Panc1 (cell line): ENCODE data around the gene AMOTL1. TPM values are rescaled to one million over a fixed set of nuclear protein-coding genes. Genes with fewer than 3 reads are reported as not detected.

Experiments used
- ATAC-seq: fragments of 200-7000 bp; cut with Tn5 transposase; 2 replicates; pipeline ENCODE4 v1.9.1; 2020; ENCODE audit warnings: mild to moderate bottlenecking, moderate library complexity
- BruUV-seq: library from RNA; stranded (reverse); fragments of 400-500 nt; replicated peaks from 2 replicates; lab custom pipeline; 2021; lab: Mats Ljungman, UMichigan
- CTCF ChIA-PET: fragments of 300-600 bp; sonication (Branson Sonifier 250); formaldehyde crosslinking; loops from one replicate; lab custom pipeline; 2022; ENCODE audit warnings: antibody characterized with exemption; lab: Charles Lee
- POLR2A ChIA-PET: fragments of 300-600 bp; sonication (Branson Sonifier 250); formaldehyde crosslinking; loops from one replicate; lab custom pipeline; 2022; ENCODE audit warnings: antibody characterized with exemption; lab: Charles Lee
- DNase-seq: peaks from one replicate; pipeline ENCODE4 v3.0.0-alpha.2; 2010; ENCODE audit warnings: low read depth, low spot score
- H3K27ac ChIP-seq: 2 replicates; pipeline ENCODE4 v1.5.1; 2011; ENCODE audit warnings: mild to moderate bottlenecking, low read length, inconsistent platforms
- H3K27me3 ChIP-seq: fragments of 200-500 bp; sonication (Bioruptor generic); 2 replicates; pipeline ENCODE4 v1.6.0; 2014; ENCODE audit warnings: low read length, inconsistent platforms; ENCODE audit not compliant: control insufficient read depth, insufficient read depth
- H3K36me3 ChIP-seq: fragments of 200-500 bp; sonication (Bioruptor generic); 2 replicates; pipeline ENCODE4 v1.5.1; 2014; ENCODE audit warnings: inconsistent platforms, mild to moderate bottlenecking, low read length, moderate library complexity; ENCODE audit not compliant: control insufficient read depth, insufficient read depth
- H3K4me1 ChIP-seq: 2 replicates; pipeline ENCODE4 v1.5.1; 2011; ENCODE audit warnings: inconsistent platforms, mild to moderate bottlenecking, low read length, moderate library complexity; ENCODE audit not compliant: control insufficient read depth, insufficient read depth
- H3K4me3 ChIP-seq, 2 experiments: 2 replicates each; pipeline ENCODE4 v1.5.1; 2011 to 2012; ENCODE audit warnings: low read depth in 2 of 2, low read length in 2 of 2, mild to moderate bottlenecking in 2 of 2, inconsistent platforms in 1 of 2, moderate library complexity in 1 of 2
- H3K9me3 ChIP-seq: fragments of 200-500 bp; sonication (Bioruptor generic); 2 replicates; pipeline ENCODE4 v1.5.1; 2014; ENCODE audit warnings: low read depth, mild to moderate bottlenecking, inconsistent platforms, low read length, moderate library complexity; ENCODE audit not compliant: control insufficient read depth, insufficient read depth
- POLR2AphosphoS5 ChIP-seq: IDR thresholded peaks from 2 replicates; pipeline ENCODE4 v1.6.1; 2012; ENCODE audit warnings: mild to moderate bottlenecking, low read depth, low read length, moderate library complexity
- REST ChIP-seq, 2 experiments: IDR thresholded peaks; 2 replicates each; pipeline ENCODE4 v1.6.1; 2011 to 2012; ENCODE audit warnings: low read depth in 2 of 2, control low read depth in 1 of 2, low read length in 1 of 2, mild to moderate bottlenecking in 1 of 2, moderate library complexity in 1 of 2; ENCODE audit not compliant: insufficient read depth in 1 of 2
- SIN3A ChIP-seq: IDR thresholded peaks from 2 replicates; pipeline ENCODE4 v1.6.1; 2012; ENCODE audit warnings: low read depth, mild to moderate bottlenecking, low read length, moderate library complexity, borderline replicate concordance; ENCODE audit not compliant: insufficient read depth
- TCF7L2 ChIP-seq: IDR thresholded peaks from 2 replicates; pipeline ENCODE4 v1.6.1; 2011; ENCODE audit warnings: mild to moderate bottlenecking, low read depth, low read length, inconsistent platforms
- in situ Hi-C: cut with HindIII; loops from 2 replicates; pipeline ENCODE4 v1.10.0; 2016; ENCODE audit warnings: low sequenced_read_pairs, low pct_unique_long_range_greater_than_20kb
- intact Hi-C: fragments of 100-400 bp; cut with micrococcal nuclease; formaldehyde crosslinking; loops from one replicate; pipeline ENCODE4 v1.10.0; 2022; ENCODE audit not compliant: unreplicated experiment
- total RNA-seq: library from RNA; stranded (reverse); gene quantifications from one replicate; pipeline ENCODE4 v1.2.1, GENCODE V29; 2021; ENCODE audit not compliant: unreplicated experiment
- TF ChIP-seq, protein P1 (sequence below): fragments of 450-650 bp; IDR thresholded peaks from 2 replicates; pipeline ENCODE4 v1.5.1; 2017; ENCODE audit warnings: mild to moderate bottlenecking

Gene AMOTL1
- total RNA-seq, 1 experiment from 2014 or later, result 16.0 TPM

DNA sequence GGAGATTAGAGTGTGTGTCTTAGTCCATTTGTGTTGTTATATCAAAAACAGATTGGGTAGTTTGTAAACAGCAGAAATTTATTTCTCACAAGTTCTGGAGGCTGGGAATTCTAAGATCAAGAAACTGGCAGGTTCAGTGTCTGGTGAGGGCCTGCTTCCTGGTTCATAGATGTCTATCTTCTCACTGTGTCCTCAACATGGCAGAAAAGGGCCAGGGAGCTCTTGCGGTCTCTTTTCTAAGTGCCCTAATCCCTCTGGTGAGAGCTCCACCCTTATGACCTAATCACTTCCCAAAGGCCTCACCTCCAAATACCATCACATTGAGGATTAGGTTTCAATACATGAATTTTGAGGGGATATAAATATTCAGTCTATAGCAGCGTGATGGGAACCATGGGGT, 25.5 kb upstream of the AMOTL1 start:
- DNase-seq (no peak), ATAC-seq (no peak)
- H3K4me3 ChIP-seq, result no peak overlapping the region
- in situ Hi-C loops (no loop called here), intact Hi-C loops (loop anchor here (5.0 kb wide), 1 partner anchor 120 kb away; no protein-coding TSS in a partner anchor)
- no peak for TF ChIP-seq SIN3A
- no peak for TF ChIP-seq TCF7L2
- no peak for TF ChIP-seq REST (IDR thresholded peaks at IDR 0.05; ENCODE audit: insufficient read depth in 1 of 2, low read depth in 2 of 2, low read length in 1 of 2)
- TF ChIP-seq, protein P1, sequence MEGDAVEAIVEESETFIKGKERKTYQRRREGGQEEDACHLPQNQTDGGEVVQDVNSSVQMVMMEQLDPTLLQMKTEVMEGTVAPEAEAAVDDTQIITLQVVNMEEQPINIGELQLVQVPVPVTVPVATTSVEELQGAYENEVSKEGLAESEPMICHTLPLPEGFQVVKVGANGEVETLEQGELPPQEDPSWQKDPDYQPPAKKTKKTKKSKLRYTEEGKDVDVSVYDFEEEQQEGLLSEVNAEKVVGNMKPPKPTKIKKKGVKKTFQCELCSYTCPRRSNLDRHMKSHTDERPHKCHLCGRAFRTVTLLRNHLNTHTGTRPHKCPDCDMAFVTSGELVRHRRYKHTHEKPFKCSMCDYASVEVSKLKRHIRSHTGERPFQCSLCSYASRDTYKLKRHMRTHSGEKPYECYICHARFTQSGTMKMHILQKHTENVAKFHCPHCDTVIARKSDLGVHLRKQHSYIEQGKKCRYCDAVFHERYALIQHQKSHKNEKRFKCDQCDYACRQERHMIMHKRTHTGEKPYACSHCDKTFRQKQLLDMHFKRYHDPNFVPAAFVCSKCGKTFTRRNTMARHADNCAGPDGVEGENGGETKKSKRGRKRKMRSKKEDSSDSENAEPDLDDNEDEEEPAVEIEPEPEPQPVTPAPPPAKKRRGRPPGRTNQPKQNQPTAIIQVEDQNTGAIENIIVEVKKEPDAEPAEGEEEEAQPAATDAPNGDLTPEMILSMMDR, result no peak
- no TSS peak for BruUV-seq
- H3K36me3 ChIP-seq, result no peaks in the 10 kb centered on the region
- CTCF ChIA-PET, result no interaction called here
- H3K27me3 ChIP-seq, result peaks cover 7% of the 10 kb centered on the region; the same call in 1 of the 2 replicates
- peaks cover 49% of the 10 kb centered on the region for H3K4me1 ChIP-seq
- POLR2A ChIA-PET, result interaction anchor here (0.6 to 0.7 kb wide), 2 partner anchors 847 to 1047 kb away, joined by 4 to 20 read pairs; no protein-coding TSS in a partner anchor
- H3K27ac ChIP-seq, result 0 out of 2 replicates have a peak overlapping the region, but pooled peaks have one; percentile 18
- H3K9me3 ChIP-seq, result no peaks in the 10 kb centered on the region

DNA sequence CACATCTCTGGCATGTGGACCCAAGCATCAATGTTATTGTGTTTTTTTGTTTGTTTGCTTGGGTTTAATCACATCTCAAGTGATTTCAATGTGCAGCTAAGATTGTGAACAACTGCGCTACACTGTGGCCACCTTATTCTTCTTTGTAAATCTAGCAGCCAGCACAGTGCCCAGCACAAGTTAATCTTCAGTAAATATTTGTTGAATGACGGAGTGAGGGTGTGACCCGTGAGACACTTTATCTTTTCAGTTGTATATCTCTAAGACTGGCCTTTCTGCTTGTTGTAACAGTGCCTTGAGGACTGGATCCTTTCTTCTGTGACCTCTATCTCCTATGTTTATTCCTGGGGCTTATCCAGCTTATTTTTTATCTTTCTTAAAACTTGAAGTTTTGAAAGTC, 21.4 kb upstream of the AMOTL1 start:
- TF ChIP-seq SIN3A, result no peak
- no peak for TF ChIP-seq POLR2AphosphoS5
- no peak for TF ChIP-seq TCF7L2
- TF ChIP-seq, protein P1, result no peak
- TF ChIP-seq REST (IDR thresholded peaks at IDR 0.05; ENCODE audit: insufficient read depth in 1 of 2, low read depth in 2 of 2, low read length in 1 of 2), result no peak
- Histone ChIP-seq H3K4me1 (peaks cover 21% of the 10 kb centered on the region), H3K36me3 (no peaks in the 10 kb centered on the region), H3K9me3 (no peaks in the 10 kb centered on the region), H3K4me3 (no peak overlapping the region), H3K27me3 (no peaks in the 10 kb centered on the region), H3K27ac (no peak overlapping the region)
- ATAC-seq, result peak; percentile 67
- in situ Hi-C loops, result no loop called here
- intact Hi-C loops, result no loop called here
- ChIA-PET CTCF (no interaction called here), POLR2A (no interaction called here)
- DNase-seq, result no peak
- no TSS peak for BruUV-seq
